H1 (cell line): ENCODE measurements around the gene FRMD4A.
A peak's percentile ranks its signal among the peaks of the same experiment; 100 is the strongest.

Experiments
- CTCF ChIP-seq, 3 experiments: IDR thresholded peaks; 1 replicate in 2 of 3; 2 replicates in 1 of 3; pipeline versions ENCODE4 v1.5.1 to v1.6.1; 2011; ENCODE audit warnings: low read length in 3 of 3, mild to moderate bottlenecking in 3 of 3, inconsistent platforms in 2 of 3, low read depth in 1 of 3, moderate library complexity in 1 of 3; ENCODE audit not compliant: insufficient read depth in 1 of 3; ENCODE audit errors: control extremely low read depth in 1 of 3
- TAF1 ChIP-seq: IDR thresholded peaks from 2 replicates; pipeline ENCODE4 v1.6.1; 2011; ENCODE audit warnings: mild to moderate bottlenecking, low read depth, low read length

DNA sequence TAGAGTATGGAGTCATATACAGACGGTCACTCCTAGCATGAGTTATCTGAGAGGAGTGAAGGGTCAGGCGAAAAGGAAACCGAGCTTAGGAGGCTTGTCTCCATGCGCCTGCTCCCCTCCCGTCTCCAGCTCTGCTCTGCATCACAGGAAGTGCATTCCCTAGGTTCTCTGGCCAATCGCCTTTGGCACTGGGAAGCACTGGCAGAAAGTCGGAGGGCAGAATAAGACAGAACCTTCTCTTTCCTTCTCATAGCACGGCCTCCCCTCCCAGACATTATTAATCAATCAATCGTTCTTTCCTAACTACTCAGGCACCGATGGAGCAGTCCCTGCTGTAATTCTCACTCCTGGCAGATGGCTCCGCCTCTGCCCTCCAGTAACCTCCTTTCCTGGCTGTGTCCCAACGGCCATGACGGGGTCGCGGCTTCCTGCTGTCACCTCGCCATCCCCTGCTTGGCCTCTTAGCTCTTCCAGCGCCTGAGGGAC lies 177.1 kb downstream of the FRMD4A start:
- peak in 2 of 3 experiments; percentile 3 to 5; a peak in 2 of 4 replicates for TF ChIP-seq CTCF (IDR thresholded peaks at IDR 0.05; ENCODE audit: control extremely low read depth in 1 of 3, insufficient read depth in 1 of 3, low read depth in 1 of 3, low read length in 3 of 3)
- TF ChIP-seq TAF1, result no peak
